Cardiac atrium fibroblast (primary cell): ENCODE data around the gene EFCAB7. TPM values are rescaled to one million over a fixed set of nuclear protein-coding genes. Genes with fewer than 3 reads are reported as not detected.

Source experiments
- total RNA-seq: library from RNA; depleted of rRNA; stranded (reverse); fragments of >200 nt; gene quantifications from 2 replicates; pipeline ENCODE4 v1.2.3, GENCODE V29; 2015

EFCAB7 gene
- 4.1 and 4.7 TPM in 2 replicates for total RNA-seq

DNA sequence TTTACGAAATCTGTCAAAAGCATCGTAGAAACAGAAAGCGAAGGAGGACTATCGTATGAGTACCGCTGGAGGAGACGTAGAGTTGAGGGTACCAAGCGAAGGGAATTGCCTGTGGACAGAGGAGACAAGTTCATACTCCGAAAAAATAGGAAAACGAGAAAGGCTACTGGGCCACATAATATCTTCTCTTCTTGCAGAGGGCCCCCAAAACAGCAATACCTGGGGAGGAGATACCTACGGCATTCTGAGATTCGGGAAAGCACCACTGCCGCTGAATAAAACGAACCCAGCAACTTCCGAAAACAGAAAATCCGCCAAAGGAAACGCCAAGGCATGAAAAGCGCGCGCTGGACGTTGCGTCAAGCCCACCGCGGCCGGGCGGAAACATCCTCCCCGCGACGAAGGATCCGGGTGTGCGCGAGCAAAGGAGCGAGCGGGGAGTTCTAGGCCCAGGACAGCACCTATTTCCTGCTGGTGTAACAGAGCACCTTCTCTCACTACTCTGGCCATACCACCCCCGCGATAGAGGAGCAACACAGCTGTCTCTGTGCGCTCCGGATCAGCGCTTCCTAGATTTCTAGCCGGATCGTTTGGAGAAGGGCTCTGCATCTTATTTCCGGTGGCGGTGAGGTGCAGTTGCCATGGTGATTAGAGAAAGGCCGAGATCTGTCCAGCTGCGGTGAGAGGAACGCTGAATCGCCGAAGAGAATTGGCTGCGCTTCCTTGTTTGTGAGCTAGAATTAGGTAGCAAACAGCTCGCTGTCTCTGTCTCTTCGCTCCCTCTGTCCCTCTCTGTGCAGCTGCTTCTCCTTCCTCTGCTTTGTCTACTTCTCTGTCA lies at the start of gene EFCAB7, which contains the start of gene ITGB3BP:
Gene EFCAB7 (plus strand): TSS at position 635 of the 838 bp plus-strand sequence. CDS start 2,048 bp downstream, outside the sequence.
Gene ITGB3BP (minus strand): TSS at position 335 of the 838 bp plus-strand sequence. CDS start 92 bp downstream, at position 243.

GRCh38 chr1:63593303-63593885 lies 70.1 kb downstream of the EFCAB7 start, which contains the start of gene PGM1:
Gene PGM1 (plus strand): TSS chr1:63593411. CDS start chr1:63593489, 78 bp downstream.

Other genes starting within 250 kb of the EFCAB7 start
- not detected in 2 replicates for gene FOXD3, start 201.0 kb upstream of the EFCAB7 start, total RNA-seq
- gene ALG6, start 155.9 kb upstream of the EFCAB7 start, total RNA-seq = 8.3 and 9.4 TPM in 2 replicates
- 11.0 and 20.6 TPM in 2 replicates for gene ITGB3BP, start 300 bp upstream of the EFCAB7 start, total RNA-seq
- gene PGM1, start 69.9 kb downstream of the EFCAB7 start, total RNA-seq = 119 and 133 TPM in 2 replicates